ENCODE results near the gene RAD23A.

- no peak for TF ChIP-seq CTCF (IDR thresholded peaks at IDR 0.05; ENCODE audit: poor library complexity)
- no peak for TF ChIP-seq EZH2phosphoT487 (IDR thresholded peaks at IDR 0.05; ENCODE audit: low read depth, severe bottlenecking, unreplicated experiment)
Observed at GRCh38 chr19:12943437-12944044, 2.1 kb upstream of the RAD23A start.

Measured in hepatocyte (in vitro differentiated cells).